HepG2 (cell line): ENCODE measurements around the gene WWC2. TPM values are rescaled to one million over a fixed set of nuclear protein-coding genes. Genes with fewer than 3 reads are reported as not detected.
A peak's percentile ranks its signal among the peaks of the same experiment; 100 is the strongest.

ENCODE experiments used
- ATF1 ChIP-seq: IDR thresholded peaks from 2 replicates; pipeline ENCODE4 v1.6.1; 2016; ENCODE audit warnings: mild to moderate bottlenecking, control low read depth
- CAMTA2 ChIP-seq: sonication (generic); formaldehyde crosslinking; IDR thresholded peaks from 2 replicates; pipeline ENCODE4 v1.4.0; 2020; ENCODE audit warnings: mild to moderate bottlenecking, missing genetic modification reagents, borderline replicate concordance
- GLI4 ChIP-seq: sonication (generic); formaldehyde crosslinking; IDR thresholded peaks from 2 replicates; pipeline ENCODE4 v1.5.1; 2020; ENCODE audit warnings: missing genetic modification reagents, mild to moderate bottlenecking, moderate library complexity, borderline replicate concordance
- MLLT10 ChIP-seq: sonication (generic); formaldehyde crosslinking; IDR thresholded peaks from 2 replicates; pipeline ENCODE4 v1.4.0; 2020; ENCODE audit warnings: missing genetic modification reagents
- NFE2L1 ChIP-seq: sonication (generic); formaldehyde crosslinking; IDR thresholded peaks from 2 replicates; pipeline ENCODE4 v1.4.0; 2020; ENCODE audit warnings: missing genetic modification reagents, mild to moderate bottlenecking, borderline replicate concordance
- NFKB2 ChIP-seq: sonication (generic); formaldehyde crosslinking; IDR thresholded peaks from 2 replicates; pipeline ENCODE4 v1.4.0; 2020; ENCODE audit warnings: missing genetic modification reagents, borderline replicate concordance
- SAP130 ChIP-seq: IDR thresholded peaks from 2 replicates; pipeline ENCODE4 v1.6.1; 2016; ENCODE audit warnings: low read depth
- SP5 ChIP-seq: IDR thresholded peaks from 2 replicates; pipeline ENCODE4 v1.6.1; 2016; ENCODE audit warnings: low read depth, borderline replicate concordance
- ZBTB20 ChIP-seq: sonication (generic); formaldehyde crosslinking; IDR thresholded peaks from 2 replicates; pipeline ENCODE4 v1.8.1; 2023; ENCODE audit warnings: missing genetic modification reagents, low read depth, mild to moderate bottlenecking, borderline replicate concordance
- ZFP90 ChIP-seq: sonication (generic); formaldehyde crosslinking; IDR thresholded peaks from 2 replicates; pipeline ENCODE4 v1.8.0; 2022; ENCODE audit warnings: missing genetic modification reagents, mild to moderate bottlenecking, inconsistent platforms, borderline replicate concordance
- ZKSCAN8 ChIP-seq: IDR thresholded peaks from 2 replicates; pipeline ENCODE4 v1.6.1; 2016; ENCODE audit warnings: borderline replicate concordance, missing genetic modification reagents, missing compliant biosample characterization
- ZNF296 ChIP-seq: sonication (generic); formaldehyde crosslinking; conservative IDR thresholded peaks from 2 replicates; pipeline ENCODE4 v1.5.0; 2020; ENCODE audit warnings: mild to moderate bottlenecking, missing genetic modification reagents
- ZNF589 ChIP-seq: sonication (generic); formaldehyde crosslinking; conservative IDR thresholded peaks from 2 replicates; pipeline ENCODE4 v1.8.0; 2022; ENCODE audit warnings: mild to moderate bottlenecking, moderate library complexity, missing genetic modification reagents
- ZSCAN21 ChIP-seq: sonication (generic); formaldehyde crosslinking; IDR thresholded peaks from 2 replicates; pipeline ENCODE4 v1.8.0; 2022; ENCODE audit warnings: mild to moderate bottlenecking, missing genetic modification reagents, moderate library complexity, borderline replicate concordance
- polyA plus RNA-seq, 8 experiments: library from polyadenylated mRNA; depleted of rRNA in 3 of 8; stranded (reverse) in 7 of 8; unstranded in 1 of 8; fragments of >200 nt; fragmentation: Illumina TruSeq in 4 of 8; extraction: Trizol in 4 of 8; gene quantifications; 2 replicates each; pipeline versions ENCODE4 v1.2.1 to v1.2.3, GENCODE V29; 2011 to 2016; ENCODE audit warnings: low read depth in 4 of 8, missing spikeins in 1 of 8, mixed read lengths in 1 of 8; ENCODE audit not compliant: insufficient read depth in 1 of 8
- total RNA-seq, 5 experiments: library from RNA; depleted of rRNA; stranded (reverse); fragments of >200 nt; fragmentation: Illumina TruSeq; extraction: Trizol; gene quantifications; 2 replicates each; pipeline ENCODE4 v1.2.3, GENCODE V29; 2016; ENCODE audit warnings: low read depth in 1 of 5
- TF ChIP-seq, protein P1 (sequence below): sonication (generic); formaldehyde crosslinking; conservative IDR thresholded peaks from 2 replicates; pipeline ENCODE4 v1.4.0; 2020; ENCODE audit warnings: missing genetic modification reagents
- TF ChIP-seq, protein P2 (sequence below): sonication (generic); formaldehyde crosslinking; IDR thresholded peaks from 2 replicates; pipeline ENCODE4 v1.4.0; 2020; ENCODE audit warnings: low read depth, mild to moderate bottlenecking, missing genetic modification reagents
- TF ChIP-seq, protein P3 (sequence below), 2 experiments: fragments of 450-650 bp in 1 of 2; sonication (generic) in 1 of 2; formaldehyde crosslinking in 1 of 2; IDR thresholded peaks; 2 replicates each; pipeline versions ENCODE4 v1.6.1 to v1.8.0; 2016 to 2022; ENCODE audit warnings: antibody characterized with exemption in 1 of 2, mild to moderate bottlenecking in 1 of 2, missing genetic modification reagents in 1 of 2

WWC2 gene
- total and polyA plus RNA-seq, 2 of the 13 experiments (the other 11 are each of a cell fraction or from before 2014, with no cell fraction given): 40.0 to 50.1 TPM

DNA sequence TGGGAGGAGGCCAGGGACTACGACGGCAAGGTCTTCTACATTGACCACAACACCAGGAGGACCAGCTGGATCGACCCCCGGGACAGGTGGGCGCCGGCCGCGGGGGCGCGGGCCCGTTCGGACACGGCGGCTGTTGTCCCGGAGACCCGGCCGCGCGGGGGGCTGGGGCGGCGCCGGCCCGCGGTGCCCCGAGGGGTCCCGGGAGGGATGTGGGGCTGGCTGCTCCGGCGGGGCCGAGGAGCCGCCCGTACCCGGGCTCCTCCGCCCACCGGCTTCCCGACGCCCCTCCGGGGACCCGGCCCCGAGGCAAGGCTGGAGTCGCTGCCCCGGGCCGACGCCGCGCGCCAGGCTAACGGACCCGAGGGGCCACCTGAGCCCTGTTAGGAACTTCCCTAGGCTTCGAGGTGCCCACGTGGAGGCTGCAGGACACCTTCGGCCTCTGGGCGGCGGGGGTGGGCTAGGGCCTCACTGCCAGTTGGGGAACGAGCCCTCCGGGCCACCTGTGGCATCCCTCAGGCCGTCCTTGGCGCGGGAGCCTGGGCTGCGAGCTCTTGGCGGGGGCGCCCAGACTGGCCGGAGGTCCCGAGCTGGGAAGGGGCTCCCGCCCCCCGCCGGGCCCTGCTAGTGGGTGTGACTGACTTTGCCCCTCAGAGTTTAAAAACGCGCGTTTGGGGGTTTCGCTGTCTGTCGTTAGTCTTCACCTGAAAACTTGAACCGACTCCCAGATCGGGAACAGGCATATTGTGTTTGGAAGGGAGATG is 660 bp downstream of the WWC2 start (continued):
- TF ChIP-seq, protein P1, sequence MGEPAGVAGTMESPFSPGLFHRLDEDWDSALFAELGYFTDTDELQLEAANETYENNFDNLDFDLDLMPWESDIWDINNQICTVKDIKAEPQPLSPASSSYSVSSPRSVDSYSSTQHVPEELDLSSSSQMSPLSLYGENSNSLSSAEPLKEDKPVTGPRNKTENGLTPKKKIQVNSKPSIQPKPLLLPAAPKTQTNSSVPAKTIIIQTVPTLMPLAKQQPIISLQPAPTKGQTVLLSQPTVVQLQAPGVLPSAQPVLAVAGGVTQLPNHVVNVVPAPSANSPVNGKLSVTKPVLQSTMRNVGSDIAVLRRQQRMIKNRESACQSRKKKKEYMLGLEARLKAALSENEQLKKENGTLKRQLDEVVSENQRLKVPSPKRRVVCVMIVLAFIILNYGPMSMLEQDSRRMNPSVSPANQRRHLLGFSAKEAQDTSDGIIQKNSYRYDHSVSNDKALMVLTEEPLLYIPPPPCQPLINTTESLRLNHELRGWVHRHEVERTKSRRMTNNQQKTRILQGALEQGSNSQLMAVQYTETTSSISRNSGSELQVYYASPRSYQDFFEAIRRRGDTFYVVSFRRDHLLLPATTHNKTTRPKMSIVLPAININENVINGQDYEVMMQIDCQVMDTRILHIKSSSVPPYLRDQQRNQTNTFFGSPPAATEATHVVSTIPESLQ: no peak
- TF ChIP-seq SP5 (CRISPR knock-in tag) (no peak), ZKSCAN8 (CRISPR knock-in tag) (no peak), ZNF296 (CRISPR knock-in tag) (no peak), NFKB2 (CRISPR knock-in tag) (0 out of 2 replicates have a peak, but pooled peaks have one; percentile 31), GLI4 (CRISPR knock-in tag) (no peak), CAMTA2 (CRISPR knock-in tag) (no peak), MLLT10 (no peak), SAP130 (CRISPR knock-in tag) (peak; percentile 61; the same call in 1 of the 2 replicates), ZFP90 (CRISPR knock-in tag) (no peak), ZSCAN21 (0 out of 2 replicates have a peak, but pooled peaks have one; percentile 57), ATF1 (CRISPR knock-in tag) (no peak), ZNF589 (CRISPR knock-in tag) (no peak), ZBTB20 (CRISPR knock-in tag) (no peak), NFE2L1 (no peak)
- TF ChIP-seq, protein P2, sequence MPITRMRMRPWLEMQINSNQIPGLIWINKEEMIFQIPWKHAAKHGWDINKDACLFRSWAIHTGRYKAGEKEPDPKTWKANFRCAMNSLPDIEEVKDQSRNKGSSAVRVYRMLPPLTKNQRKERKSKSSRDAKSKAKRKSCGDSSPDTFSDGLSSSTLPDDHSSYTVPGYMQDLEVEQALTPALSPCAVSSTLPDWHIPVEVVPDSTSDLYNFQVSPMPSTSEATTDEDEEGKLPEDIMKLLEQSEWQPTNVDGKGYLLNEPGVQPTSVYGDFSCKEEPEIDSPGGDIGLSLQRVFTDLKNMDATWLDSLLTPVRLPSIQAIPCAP (CRISPR knock-in tag): no peak
- TF ChIP-seq, protein P3, sequence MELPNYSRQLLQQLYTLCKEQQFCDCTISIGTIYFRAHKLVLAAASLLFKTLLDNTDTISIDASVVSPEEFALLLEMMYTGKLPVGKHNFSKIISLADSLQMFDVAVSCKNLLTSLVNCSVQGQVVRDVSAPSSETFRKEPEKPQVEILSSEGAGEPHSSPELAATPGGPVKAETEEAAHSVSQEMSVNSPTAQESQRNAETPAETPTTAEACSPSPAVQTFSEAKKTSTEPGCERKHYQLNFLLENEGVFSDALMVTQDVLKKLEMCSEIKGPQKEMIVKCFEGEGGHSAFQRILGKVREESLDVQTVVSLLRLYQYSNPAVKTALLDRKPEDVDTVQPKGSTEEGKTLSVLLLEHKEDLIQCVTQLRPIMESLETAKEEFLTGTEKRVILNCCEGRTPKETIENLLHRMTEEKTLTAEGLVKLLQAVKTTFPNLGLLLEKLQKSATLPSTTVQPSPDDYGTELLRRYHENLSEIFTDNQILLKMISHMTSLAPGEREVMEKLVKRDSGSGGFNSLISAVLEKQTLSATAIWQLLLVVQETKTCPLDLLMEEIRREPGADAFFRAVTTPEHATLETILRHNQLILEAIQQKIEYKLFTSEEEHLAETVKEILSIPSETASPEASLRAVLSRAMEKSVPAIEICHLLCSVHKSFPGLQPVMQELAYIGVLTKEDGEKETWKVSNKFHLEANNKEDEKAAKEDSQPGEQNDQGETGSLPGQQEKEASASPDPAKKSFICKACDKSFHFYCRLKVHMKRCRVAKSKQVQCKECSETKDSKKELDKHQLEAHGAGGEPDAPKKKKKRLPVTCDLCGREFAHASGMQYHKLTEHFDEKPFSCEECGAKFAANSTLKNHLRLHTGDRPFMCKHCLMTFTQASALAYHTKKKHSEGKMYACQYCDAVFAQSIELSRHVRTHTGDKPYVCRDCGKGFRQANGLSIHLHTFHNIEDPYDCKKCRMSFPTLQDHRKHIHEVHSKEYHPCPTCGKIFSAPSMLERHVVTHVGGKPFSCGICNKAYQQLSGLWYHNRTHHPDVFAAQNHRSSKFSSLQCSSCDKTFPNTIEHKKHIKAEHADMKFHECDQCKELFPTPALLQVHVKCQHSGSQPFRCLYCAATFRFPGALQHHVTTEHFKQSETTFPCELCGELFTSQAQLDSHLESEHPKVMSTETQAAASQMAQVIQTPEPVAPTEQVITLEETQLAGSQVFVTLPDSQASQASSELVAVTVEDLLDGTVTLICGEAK (IDR thresholded peaks at IDR 0.05): no peak
- TF ChIP-seq, protein P3 (CRISPR knock-in tag; IDR thresholded peaks at IDR 0.05): peak; percentile 44; the same call in 1 of the 2 replicates
